Fibroblast of villous mesenchyme (primary cell): ENCODE measurements around the gene SOAT2. TPM values are rescaled to one million over a fixed set of nuclear protein-coding genes. Genes with fewer than 3 reads are reported as not detected.

Experiments
- DNase-seq: peaks from one replicate; pipeline ENCODE4 v3.0.0-alpha.2; 2010; ENCODE audit warnings: low read depth
- H3K4me3 ChIP-seq: 2 replicates; pipeline ENCODE4 v1.5.1; 2011; ENCODE audit warnings: low read depth, mild to moderate bottlenecking, low read length
- total RNA-seq: library from RNA; depleted of rRNA; stranded (reverse); fragments of >200 nt; gene quantifications from 2 replicates; pipeline ENCODE4 v1.2.3, GENCODE V29; 2012
- TF ChIP-seq, protein P1 (sequence below): IDR thresholded peaks from 2 replicates; pipeline ENCODE4 v1.5.1; 2012; ENCODE audit warnings: low read depth, mild to moderate bottlenecking, low read length; ENCODE audit not compliant: insufficient read depth

Gene SOAT2
- total RNA-seq, 1 donor: not detected

DNA sequence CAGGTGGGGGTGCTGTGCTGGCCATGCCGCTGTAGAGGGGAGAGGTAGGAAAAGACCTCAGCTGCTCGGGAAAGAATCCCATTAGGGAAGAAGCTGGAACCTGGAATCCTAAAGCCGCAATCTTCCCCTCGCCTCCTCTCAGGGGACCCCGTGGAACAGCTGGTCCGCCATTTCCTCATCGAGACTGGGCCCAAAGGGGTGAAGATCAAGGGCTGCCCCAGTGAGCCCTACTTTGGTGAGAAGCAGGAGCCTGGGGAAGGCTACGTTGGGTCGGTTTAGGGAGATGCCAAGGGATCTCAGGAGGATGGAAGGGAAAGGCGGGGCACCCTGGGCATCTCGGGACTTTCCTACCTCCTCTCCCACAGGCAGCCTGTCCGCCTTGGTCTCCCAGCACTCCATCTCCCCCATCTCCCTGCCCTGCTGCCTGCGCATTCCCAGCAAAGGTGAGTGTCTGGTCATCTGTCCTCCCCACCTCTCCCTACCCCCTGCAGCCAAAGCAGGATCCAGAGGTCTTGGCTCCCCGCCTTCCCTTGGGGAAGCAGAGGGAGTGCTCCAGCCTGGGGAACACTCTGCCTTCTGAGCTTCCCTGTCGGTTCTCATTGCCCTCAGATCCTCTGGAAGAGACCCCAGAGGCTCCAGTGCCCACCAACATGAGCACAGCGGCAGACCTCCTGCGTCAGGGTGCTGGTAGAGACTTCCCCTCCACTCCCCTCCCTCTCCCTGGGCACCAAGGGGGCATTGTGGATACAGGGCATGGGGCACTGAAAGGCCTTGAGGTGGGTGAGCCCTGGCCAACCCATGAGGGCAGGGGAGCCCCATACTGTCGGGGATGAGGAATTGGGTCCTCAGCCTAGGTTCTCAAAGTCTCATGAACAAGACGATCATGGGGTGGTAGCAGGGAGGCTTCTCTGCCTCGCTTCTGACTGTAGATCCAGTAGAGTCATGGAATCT is 41.0 kb upstream of the SOAT2 start:
- TF ChIP-seq, protein P1, sequence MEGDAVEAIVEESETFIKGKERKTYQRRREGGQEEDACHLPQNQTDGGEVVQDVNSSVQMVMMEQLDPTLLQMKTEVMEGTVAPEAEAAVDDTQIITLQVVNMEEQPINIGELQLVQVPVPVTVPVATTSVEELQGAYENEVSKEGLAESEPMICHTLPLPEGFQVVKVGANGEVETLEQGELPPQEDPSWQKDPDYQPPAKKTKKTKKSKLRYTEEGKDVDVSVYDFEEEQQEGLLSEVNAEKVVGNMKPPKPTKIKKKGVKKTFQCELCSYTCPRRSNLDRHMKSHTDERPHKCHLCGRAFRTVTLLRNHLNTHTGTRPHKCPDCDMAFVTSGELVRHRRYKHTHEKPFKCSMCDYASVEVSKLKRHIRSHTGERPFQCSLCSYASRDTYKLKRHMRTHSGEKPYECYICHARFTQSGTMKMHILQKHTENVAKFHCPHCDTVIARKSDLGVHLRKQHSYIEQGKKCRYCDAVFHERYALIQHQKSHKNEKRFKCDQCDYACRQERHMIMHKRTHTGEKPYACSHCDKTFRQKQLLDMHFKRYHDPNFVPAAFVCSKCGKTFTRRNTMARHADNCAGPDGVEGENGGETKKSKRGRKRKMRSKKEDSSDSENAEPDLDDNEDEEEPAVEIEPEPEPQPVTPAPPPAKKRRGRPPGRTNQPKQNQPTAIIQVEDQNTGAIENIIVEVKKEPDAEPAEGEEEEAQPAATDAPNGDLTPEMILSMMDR: no peak
- no peak overlapping the region for H3K4me3 ChIP-seq
- no peak for DNase-seq

DNA sequence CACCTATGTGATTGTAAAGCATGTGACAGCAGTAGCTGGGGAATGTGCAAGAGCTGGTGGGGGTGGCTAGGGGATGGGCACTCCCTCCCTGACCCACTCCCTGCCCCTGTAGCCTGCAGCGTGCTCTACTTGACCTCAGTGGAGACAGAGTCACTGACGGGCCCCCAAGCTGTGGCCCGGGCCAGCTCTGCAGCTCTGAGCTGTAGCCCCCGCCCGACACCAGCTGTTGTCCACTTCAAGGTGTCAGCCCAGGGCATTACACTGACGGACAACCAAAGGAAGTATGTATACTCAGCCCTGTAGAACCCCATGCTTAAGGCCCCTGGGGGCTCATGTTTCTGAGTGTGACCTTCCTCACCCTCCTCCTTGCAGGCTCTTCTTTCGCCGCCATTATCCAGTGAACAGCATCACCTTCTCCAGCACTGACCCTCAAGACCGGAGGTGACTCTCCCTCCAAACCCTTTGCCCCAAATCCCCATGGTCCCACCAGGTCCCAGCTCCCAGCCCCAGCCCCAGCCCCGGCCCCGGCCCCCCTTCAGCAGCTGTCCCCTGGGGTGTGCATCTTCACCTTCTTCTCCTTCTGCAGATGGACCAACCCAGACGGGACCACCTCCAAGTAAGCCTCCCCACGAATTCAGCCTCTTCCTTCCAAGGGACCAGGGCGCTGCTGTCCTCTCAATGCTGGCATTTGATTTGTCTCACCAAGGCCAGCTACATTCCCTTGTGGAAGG is 40.1 kb upstream of the SOAT2 start:
- H3K4me3 ChIP-seq: no peak overlapping the region
- no peak for DNase-seq
- TF ChIP-seq, protein P1: no peak

DNA sequence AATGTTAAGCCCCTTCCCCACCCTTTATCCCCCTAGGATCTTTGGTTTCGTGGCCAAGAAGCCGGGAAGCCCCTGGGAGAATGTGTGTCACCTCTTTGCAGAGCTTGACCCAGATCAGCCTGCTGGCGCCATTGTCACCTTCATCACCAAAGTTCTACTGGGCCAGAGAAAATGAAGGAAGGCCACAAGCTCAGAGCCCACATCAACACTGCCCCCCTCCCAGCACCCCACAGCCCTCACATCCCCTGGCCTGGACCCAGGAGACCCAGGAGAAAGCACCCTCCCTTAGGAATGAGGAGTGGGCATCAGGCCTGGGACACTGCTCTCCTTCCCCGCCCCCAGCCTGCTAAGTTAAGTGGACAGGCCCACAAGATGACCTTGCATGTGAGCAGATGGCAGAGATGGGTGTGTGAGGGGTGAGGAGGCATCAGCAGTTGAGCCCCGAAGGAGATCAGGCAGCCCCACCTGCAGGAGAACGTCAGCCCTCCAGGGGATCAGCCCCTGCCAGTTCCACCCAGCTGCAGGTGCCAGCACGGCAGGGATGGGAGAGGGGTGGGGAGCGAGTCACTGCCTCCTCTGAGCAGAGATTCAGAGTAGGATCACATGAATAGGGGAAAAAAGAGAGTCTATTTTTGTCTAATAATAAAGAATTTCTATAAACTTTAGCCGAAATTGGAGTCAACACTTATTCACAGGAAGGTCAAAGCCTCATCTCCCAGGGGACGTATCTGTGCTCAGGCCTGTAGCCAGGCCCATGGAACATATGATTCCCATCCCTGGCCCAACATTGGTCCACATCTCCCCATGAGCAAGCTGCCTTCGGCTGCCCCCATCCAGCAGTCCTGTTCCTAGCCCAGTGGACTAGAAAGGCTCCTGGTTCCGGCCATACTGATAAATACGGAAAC is 39.3 kb upstream of the SOAT2 start:
- DNase-seq: peak; percentile 65
- H3K4me3 ChIP-seq: no peak overlapping the region
- TF ChIP-seq, protein P1: no peak

GRCh38 chr12:53064613-53065436 is 38.5 kb upstream of the SOAT2 start:
- no peak overlapping the region for H3K4me3 ChIP-seq
- no peak for DNase-seq
- TF ChIP-seq, protein P1: no peak

- H3K4me3 ChIP-seq: no peak overlapping the region
- no peak for DNase-seq
- TF ChIP-seq, protein P1: no peak
These were observed 37.8 kb upstream of the SOAT2 start for GRCh38 chr12:53065470-53065869.
